ENCODE results near the gene SRPK3. TPM values are rescaled to one million over a fixed set of nuclear protein-coding genes. Genes with fewer than 3 reads are reported as not detected.

SRPK3 gene
- total RNA-seq, 1 donor from 2014 or later: 4.5 TPM

DNA sequence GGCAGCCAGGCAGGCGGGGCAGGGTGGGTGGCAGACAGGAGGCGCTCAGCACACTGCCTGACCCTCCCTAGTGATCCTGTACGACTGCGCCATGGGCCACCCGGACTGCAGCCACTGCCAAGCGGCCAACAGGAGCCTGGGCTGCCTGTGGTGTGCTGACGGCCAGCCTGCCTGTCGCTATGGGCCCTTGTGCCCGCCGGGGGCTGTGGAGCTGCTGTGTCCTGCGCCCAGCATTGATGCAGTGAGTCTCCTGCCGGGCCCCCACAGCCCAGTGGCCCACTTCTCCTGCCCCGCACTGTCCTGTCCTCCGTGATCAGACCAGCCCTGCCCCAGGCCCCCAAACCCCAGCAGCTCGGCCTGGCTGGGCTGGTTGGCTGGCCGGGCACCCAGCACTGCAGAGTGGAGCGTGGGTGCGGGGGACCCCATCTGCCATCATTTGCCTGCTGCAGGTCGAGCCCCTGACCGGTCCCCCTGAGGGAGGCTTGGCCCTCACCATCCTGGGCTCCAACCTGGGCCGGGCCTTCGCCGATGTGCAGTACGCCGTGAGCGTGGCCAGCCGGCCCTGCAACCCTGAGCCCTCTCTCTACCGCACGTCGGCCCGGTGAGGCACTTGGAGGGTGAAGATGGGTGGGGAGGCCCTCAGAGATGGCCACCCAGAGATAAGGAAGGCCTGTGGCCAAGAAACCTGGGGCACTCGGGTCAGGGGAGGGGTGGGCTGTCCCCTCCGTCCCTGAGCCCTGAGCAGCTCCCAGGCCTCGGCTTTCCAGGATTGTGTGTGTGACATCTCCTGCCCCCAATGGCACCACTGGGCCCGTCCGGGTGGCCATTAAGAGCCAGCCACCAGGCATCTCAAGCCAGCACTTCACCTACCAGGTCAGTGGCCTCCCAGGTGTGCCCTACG lies 9.2 kb upstream of the SRPK3 start:
- intact Hi-C loops (cut with DNase I): no loop called here
- Histone ChIP-seq H3K9me3 (no peaks in the 10 kb centered on the region), H3K36me3 (peaks cover 5 to 21% of the 10 kb centered on the region in 2 donors), H3K27ac (no peak overlapping the region), H3K27me3 (no peaks in the 10 kb centered on the region), H3K4me3 (no peak overlapping the region), H3K4me1 (no peaks in the 10 kb centered on the region)
- DNase-seq (ENCODE audit: low spot score in 2 of 2): no peak
- TF ChIP-seq, protein P1, sequence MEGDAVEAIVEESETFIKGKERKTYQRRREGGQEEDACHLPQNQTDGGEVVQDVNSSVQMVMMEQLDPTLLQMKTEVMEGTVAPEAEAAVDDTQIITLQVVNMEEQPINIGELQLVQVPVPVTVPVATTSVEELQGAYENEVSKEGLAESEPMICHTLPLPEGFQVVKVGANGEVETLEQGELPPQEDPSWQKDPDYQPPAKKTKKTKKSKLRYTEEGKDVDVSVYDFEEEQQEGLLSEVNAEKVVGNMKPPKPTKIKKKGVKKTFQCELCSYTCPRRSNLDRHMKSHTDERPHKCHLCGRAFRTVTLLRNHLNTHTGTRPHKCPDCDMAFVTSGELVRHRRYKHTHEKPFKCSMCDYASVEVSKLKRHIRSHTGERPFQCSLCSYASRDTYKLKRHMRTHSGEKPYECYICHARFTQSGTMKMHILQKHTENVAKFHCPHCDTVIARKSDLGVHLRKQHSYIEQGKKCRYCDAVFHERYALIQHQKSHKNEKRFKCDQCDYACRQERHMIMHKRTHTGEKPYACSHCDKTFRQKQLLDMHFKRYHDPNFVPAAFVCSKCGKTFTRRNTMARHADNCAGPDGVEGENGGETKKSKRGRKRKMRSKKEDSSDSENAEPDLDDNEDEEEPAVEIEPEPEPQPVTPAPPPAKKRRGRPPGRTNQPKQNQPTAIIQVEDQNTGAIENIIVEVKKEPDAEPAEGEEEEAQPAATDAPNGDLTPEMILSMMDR (IDR thresholded peaks at IDR 0.05): no peak

DNA sequence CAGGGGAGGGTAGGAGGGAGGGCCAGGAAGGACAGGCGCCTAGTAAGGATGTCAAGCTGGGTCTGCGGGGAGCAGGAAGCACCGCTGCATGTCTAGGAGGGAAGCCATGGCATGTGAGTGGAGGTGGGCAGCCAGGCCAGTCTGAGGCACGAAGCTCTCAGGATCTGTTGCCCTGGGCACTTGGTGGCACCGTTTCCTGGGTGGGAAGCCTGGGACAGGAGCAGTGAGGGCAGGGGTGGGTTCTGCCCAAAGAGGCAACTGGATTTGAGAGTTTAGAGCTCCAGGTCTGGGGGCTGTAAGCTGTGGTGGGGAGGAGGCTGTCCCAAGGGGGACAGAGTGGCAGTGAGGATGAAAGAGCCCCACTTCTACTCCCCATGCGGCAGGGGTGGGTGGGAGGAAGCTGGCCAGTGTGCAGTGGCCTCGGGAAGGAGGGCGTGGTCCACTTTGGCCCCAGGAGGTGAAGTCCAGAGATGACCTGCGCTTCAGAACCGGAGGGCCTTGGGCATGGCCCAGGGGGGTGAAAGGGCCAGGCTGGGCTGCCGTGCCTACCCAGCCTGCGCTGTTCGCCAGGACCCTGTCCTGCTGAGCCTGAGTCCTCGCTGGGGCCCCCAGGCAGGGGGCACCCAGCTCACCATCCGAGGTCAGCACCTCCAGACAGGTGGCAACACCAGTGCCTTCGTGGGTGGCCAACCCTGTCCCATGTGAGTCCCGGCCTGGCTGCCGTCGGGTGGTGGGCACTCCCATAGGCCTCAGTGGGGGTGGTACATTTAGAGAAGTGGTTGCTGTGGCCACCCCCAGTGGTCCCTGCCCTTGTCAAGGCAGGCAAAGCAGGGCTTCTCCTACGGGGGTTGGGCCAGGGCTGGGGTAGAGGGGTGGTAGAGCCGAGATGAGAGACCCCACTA lies 8.3 kb upstream of the SRPK3 start:
- TF ChIP-seq, protein P1 (IDR thresholded peaks at IDR 0.05): no peak
- peaks cover 5 to 21% of the 10 kb centered on the region in 2 donors for H3K36me3 ChIP-seq
- no peak for DNase-seq (ENCODE audit: low spot score in 2 of 2)
- no peaks in the 10 kb centered on the region for H3K9me3 ChIP-seq
- no peak overlapping the region for H3K4me3 ChIP-seq
- intact Hi-C loops (cut with DNase I): no loop called here
- H3K4me1 ChIP-seq: no peaks in the 10 kb centered on the region
- no peaks in the 10 kb centered on the region for H3K27me3 ChIP-seq
- no peak overlapping the region for H3K27ac ChIP-seq

DNA sequence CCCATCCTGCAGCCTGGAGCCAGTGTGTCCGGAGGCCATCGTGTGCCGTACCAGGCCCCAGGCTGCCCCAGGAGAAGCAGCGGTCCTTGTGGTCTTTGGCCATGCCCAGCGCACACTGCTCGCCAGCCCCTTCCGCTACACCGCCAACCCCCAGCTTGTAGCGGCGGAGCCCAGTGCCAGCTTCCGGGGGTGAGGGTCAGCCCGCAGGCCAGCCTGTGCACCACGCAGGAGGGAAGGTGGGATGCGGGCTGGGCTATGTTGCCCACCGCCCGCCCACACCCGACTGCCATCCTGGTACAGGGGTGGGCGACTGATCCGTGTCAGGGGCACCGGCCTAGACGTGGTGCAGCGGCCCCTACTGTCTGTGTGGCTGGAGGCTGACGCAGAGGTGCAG lies 7.6 kb upstream of the SRPK3 start:
- DNase-seq (ENCODE audit: low spot score in 2 of 2): no peak
- no peaks in the 10 kb centered on the region for H3K27me3 ChIP-seq
- TF ChIP-seq, protein P1 (IDR thresholded peaks at IDR 0.05): no peak
- H3K4me1 ChIP-seq: no peaks in the 10 kb centered on the region
- H3K9me3 ChIP-seq: no peaks in the 10 kb centered on the region
- peaks cover 5 to 21% of the 10 kb centered on the region in 2 donors for H3K36me3 ChIP-seq
- H3K4me3 ChIP-seq: no peak overlapping the region
- intact Hi-C loops (cut with DNase I): no loop called here
- H3K27ac ChIP-seq: no peak overlapping the region

DNA sequence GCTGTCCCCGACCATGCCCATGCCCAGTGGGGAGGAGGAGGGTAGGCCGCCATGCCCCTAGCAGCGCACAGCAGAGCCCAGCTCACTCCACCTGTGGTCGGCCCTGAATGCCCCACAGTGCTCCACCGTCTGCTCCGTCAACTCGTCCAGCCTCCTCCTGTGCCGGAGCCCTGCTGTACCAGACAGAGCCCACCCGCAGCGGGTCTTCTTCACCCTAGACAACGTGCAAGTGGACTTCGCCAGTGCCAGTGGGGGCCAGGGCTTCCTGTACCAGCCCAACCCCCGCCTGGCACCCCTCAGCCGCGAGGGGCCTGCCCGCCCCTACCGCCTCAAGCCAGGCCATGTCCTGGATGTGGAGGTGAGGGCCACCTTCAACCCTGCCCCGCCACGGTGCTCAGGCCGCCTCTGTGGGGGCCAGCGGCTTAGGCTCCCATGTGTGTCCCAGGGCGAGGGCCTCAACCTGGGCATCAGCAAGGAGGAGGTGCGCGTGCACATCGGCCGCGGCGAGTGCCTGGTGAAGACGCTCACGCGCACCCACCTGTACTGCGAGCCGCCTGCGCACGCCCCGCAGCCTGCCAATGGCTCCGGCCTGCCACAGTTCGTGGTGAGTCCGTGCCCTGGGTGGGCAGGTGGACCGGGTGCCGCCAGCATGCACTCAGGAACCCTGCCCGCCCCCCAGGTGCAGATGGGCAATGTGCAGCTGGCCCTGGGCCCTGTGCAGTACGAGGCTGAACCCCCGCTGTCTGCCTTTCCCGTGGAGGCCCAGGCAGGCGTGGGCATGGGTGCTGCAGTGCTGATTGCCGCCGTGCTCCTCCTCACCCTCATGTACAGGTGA lies 6.9 kb upstream of the SRPK3 start:
- Histone ChIP-seq H3K36me3 (peaks cover 5 to 21% of the 10 kb centered on the region in 2 donors), H3K4me1 (no peaks in the 10 kb centered on the region), H3K27me3 (no peaks in the 10 kb centered on the region), H3K27ac (no peak overlapping the region), H3K4me3 (no peak overlapping the region), H3K9me3 (no peaks in the 10 kb centered on the region)
- intact Hi-C loops (cut with DNase I): no loop called here
- no peak for DNase-seq (ENCODE audit: low spot score in 2 of 2)
- TF ChIP-seq, protein P1 (IDR thresholded peaks at IDR 0.05): no peak

Data from ascending aorta (tissue), 2 donors.